K562 (cell line): Measurements from ENCODE around the gene LAPTM5. TPM values are rescaled to one million over a fixed set of nuclear protein-coding genes. Genes with fewer than 3 reads are reported as not detected.

Experiments used
- ATAC-seq: fragments of 200-7000 bp; cut with Tn5 transposase; 3 replicates; pipeline ENCODE4 v1.9.1; 2020; ENCODE audit warnings: moderate library complexity
- BruUV-seq: library from RNA; stranded (reverse); fragments of 400-500 nt; replicated peaks from 2 replicates; lab custom pipeline; 2021; lab: Mats Ljungman, UMichigan
- CTCF ChIA-PET: fragments of 300-600 bp; formaldehyde crosslinking; extraction: SDS; loops from one replicate; lab custom pipeline; 2021; ENCODE audit warnings: low intra/inter-chr PET ratio; lab: Yijun Ruan, JAX
- POLR2A ChIA-PET: fragments of 300-600, 350-650 bp; sonication (Branson Sonifier 250); formaldehyde crosslinking; extraction: SDS; loops from one replicate; lab custom pipeline; 2021; ENCODE audit warnings: antibody characterized with exemption, inconsistent platforms; lab: Yijun Ruan, JAX
- DNase-seq, 4 experiments: peaks; one replicate each; pipeline versions ENCODE4 v3.0.0 to v3.0.0-alpha.2; 2011 to 2018; ENCODE audit warnings: low spot score in 3 of 4, mixed read lengths in 3 of 4; ENCODE audit errors: extremely low read depth in 1 of 4
- FAIRE-seq: peaks from 2 replicates; lab custom pipeline; 2011; peaks lifted over from hg19 to GRCh38; lab: Jason Lieb, UNC
- H2AFZ ChIP-seq: 2 replicates; pipeline ENCODE4 v1.6.0; 2011; ENCODE audit warnings: low read depth, low read length, control low read depth, inconsistent platforms
- H3K27ac ChIP-seq: fragments of 200-600 bp; 3 replicates; pipeline ENCODE4 v1.8.0; 2011; ENCODE audit warnings: low read depth, mild to moderate bottlenecking, control low read depth, inconsistent platforms, low read length, moderate library complexity, mixed read lengths; ENCODE audit errors: extremely low read depth
- H3K27me3 ChIP-seq, 2 experiments: fragments of 300-600 bp in 1 of 2; 2 replicates in 1 of 2; 3 replicates in 1 of 2; pipeline versions ENCODE4 v1.6.0 to v1.8.0; 2011; ENCODE audit warnings: inconsistent platforms in 2 of 2, low read length in 2 of 2, mild to moderate bottlenecking in 1 of 2, mixed read lengths in 1 of 2, moderate library complexity in 1 of 2; ENCODE audit not compliant: control insufficient read depth in 2 of 2, insufficient read depth in 2 of 2
- H3K36me3 ChIP-seq: fragments of 300-600 bp; 3 replicates; pipeline ENCODE4 v1.8.0; 2011; ENCODE audit warnings: mild to moderate bottlenecking, low read length, inconsistent platforms; ENCODE audit not compliant: control insufficient read depth, insufficient read depth
- H3K4me1 ChIP-seq, 2 experiments: fragments of 200-600 bp in 1 of 2; replicated peaks in 1 of 2; 2 replicates in 1 of 2; 3 replicates in 1 of 2; pipeline versions ENCODE4 v1.5.1 to v1.8.0; 2011; ENCODE audit warnings: inconsistent platforms in 2 of 2, low read length in 2 of 2, mild to moderate bottlenecking in 1 of 2, mixed read lengths in 1 of 2, moderate library complexity in 1 of 2; ENCODE audit not compliant: control insufficient read depth in 2 of 2, insufficient read depth in 2 of 2
- H3K4me2 ChIP-seq: 2 replicates; pipeline ENCODE4 v1.6.1; 2011; ENCODE audit warnings: low read length, control low read depth, inconsistent platforms, mixed read lengths; ENCODE audit not compliant: insufficient read depth
- H3K4me3 ChIP-seq: fragments of 200-600 bp; sonication (generic), shearing (Covaris generic); 2 replicates; pipeline ENCODE4 v1.5.1; 2016; ENCODE audit warnings: control low read depth, inconsistent platforms
- H3K79me2 ChIP-seq: fragments of 200-600 bp; 3 replicates; pipeline ENCODE4 v1.8.0; 2011; ENCODE audit warnings: low read length, inconsistent platforms; ENCODE audit not compliant: control insufficient read depth, insufficient read depth
- H3K9ac ChIP-seq, 2 experiments: 2 replicates each; pipeline versions ENCODE4 v1.6.0 to v1.6.1; 2011; ENCODE audit warnings: low read depth in 2 of 2, low read length in 2 of 2, control low read depth in 1 of 2, inconsistent platforms in 1 of 2, mild to moderate bottlenecking in 1 of 2, mixed read lengths in 1 of 2; ENCODE audit not compliant: insufficient read depth in 1 of 2
- H3K9me1 ChIP-seq: one replicate; pipeline ENCODE4 v1.6.0; 2011; ENCODE audit warnings: inconsistent platforms, mild to moderate bottlenecking, low read length, moderate library complexity; ENCODE audit not compliant: control insufficient read depth, insufficient read depth
- H3K9me3 ChIP-seq: replicated peaks from 2 replicates; pipeline ENCODE4 v1.5.1; 2011; ENCODE audit warnings: low read depth, low read length, inconsistent platforms; ENCODE audit not compliant: control insufficient read depth, insufficient read depth
- H4K20me1 ChIP-seq: replicated peaks from 2 replicates; pipeline ENCODE4 v1.6.1; 2011; ENCODE audit warnings: low read length, inconsistent platforms, mixed read lengths; ENCODE audit not compliant: control insufficient read depth, insufficient read depth
- ESRRA ChIP-seq: fragments of 450-650 bp; IDR thresholded peaks from 2 replicates; pipeline ENCODE4 v1.6.1; 2014; ENCODE audit warnings: low read depth, mild to moderate bottlenecking, moderate library complexity, borderline replicate concordance
- FIP1L1 ChIP-seq: fragments of 200-400 bp; formaldehyde crosslinking; IDR thresholded peaks from 2 replicates; pipeline ENCODE4 v1.6.1; 2018; ENCODE audit warnings: mild to moderate bottlenecking, low read depth, low read length; ENCODE audit not compliant: poor library complexity, severe bottlenecking
- FOSL1 ChIP-seq: fragments of 200-800 bp; sonication (Bioruptor generic); conservative IDR thresholded peaks from 2 replicates; pipeline ENCODE4 v1.6.1; 2016; ENCODE audit warnings: missing genetic modification characterization, missing compliant biosample characterization
- RBM14 ChIP-seq: fragments of 200-400 bp; formaldehyde crosslinking; IDR thresholded peaks from 2 replicates; pipeline ENCODE4 v1.6.1; 2018; ENCODE audit warnings: low read depth, mild to moderate bottlenecking, low read length, moderate library complexity, borderline replicate concordance; ENCODE audit not compliant: insufficient read depth
- RBM25 ChIP-seq: fragments of 200-400 bp; formaldehyde crosslinking; IDR thresholded peaks from 2 replicates; pipeline ENCODE4 v1.6.1; 2018; ENCODE audit warnings: low read length, low read depth, moderate library complexity; ENCODE audit not compliant: severe bottlenecking
- SAP30 ChIP-seq: fragments of 200-600 bp; sonication (generic); IDR thresholded peaks from 2 replicates; pipeline ENCODE4 v1.6.1; 2012; ENCODE audit warnings: borderline replicate concordance, low read depth, mild to moderate bottlenecking, moderate library complexity, low read length, control low read depth, inconsistent platforms; ENCODE audit not compliant: insufficient read depth, poor library complexity, severe bottlenecking
- XRCC4 ChIP-seq: IDR thresholded peaks from one replicate; pipeline ENCODE4 v1.6.1; 2011; ENCODE audit not compliant: insufficient read depth, insufficient read length; ENCODE audit errors: extremely low read depth
- ZNF165 ChIP-seq: fragments of 250-450 bp; sonication (Bioruptor Pico); IDR thresholded peaks from 2 replicates; pipeline ENCODE4 v1.4.0; 2020; ENCODE audit warnings: borderline replicate concordance
- ZNF175 ChIP-seq: fragments of 200-800 bp; sonication (Bioruptor generic); IDR thresholded peaks from 2 replicates; pipeline ENCODE4 v1.6.1; 2016; ENCODE audit warnings: low read depth, mild to moderate bottlenecking, missing genetic modification characterization, missing compliant biosample characterization
- WGBS: fragments of 100-300 bp; shearing (Covaris generic); methylation state at CpG from one replicate; pipeline ENCODE4 v1.1.6; 2016; ENCODE audit warnings: low coverage, mixed read lengths; ENCODE audit not compliant: insufficient coverage; ENCODE audit errors: missing lambda C conversion rate; 5-methylcytosine and 5-hydroxymethylcytosine counted together
- in situ Hi-C: fragments of 300-500 bp; cut with MboI; formaldehyde crosslinking; loops from 4 replicates; pipeline ENCODE4 v1.15.0; 2018; ENCODE audit warnings: inconsistent platforms, mixed read lengths
- intact Hi-C: fragments of 100-400 bp; cut with micrococcal nuclease; formaldehyde crosslinking; loops from 2 replicates; pipeline ENCODE4 v1.14.2; 2022
- polyA plus RNA-seq, 8 experiments: library from polyadenylated mRNA; depleted of rRNA in 4 of 8; stranded (reverse) in 5 of 8; unstranded in 3 of 8; fragments of >200 nt; fragmentation: Nextera tagmentation in 2 of 8; fragmentation: Illumina TruSeq in 1 of 8; extraction: Ambion mirVana in 2 of 8; extraction: Trizol in 1 of 8; gene quantifications; 2 replicates each; pipeline versions ENCODE4 v1.2.1 to v1.2.3, GENCODE V29; 2011 to 2014; ENCODE audit warnings: inconsistent platforms in 1 of 8, missing spikeins in 1 of 8
- total RNA-seq, 7 experiments: library from RNA; depleted of rRNA in 6 of 7; stranded (reverse); fragments of >200 nt in 6 of 7; fragmentation: Illumina TruSeq in 2 of 7; extraction: Trizol in 2 of 7; gene quantifications; 2 replicates each; pipeline versions ENCODE4 v1.2.1 to v1.2.3, GENCODE V29; 2011 to 2021; ENCODE audit warnings: low replicate concordance in 1 of 7
- TF ChIP-seq, protein P1 (sequence below): IDR thresholded peaks from 2 replicates; pipeline ENCODE4 v1.6.1; 2011; ENCODE audit warnings: borderline replicate concordance, low read depth, mild to moderate bottlenecking, moderate library complexity, low read length; ENCODE audit not compliant: insufficient read depth, poor library complexity, severe bottlenecking

Gene LAPTM5
- total and polyA plus RNA-seq, 9 of the 15 experiments (the other 6 are each of a cell fraction or from before 2014, with no cell fraction given) = 2.4 to 47.3 (median 20.3) TPM

DNA sequence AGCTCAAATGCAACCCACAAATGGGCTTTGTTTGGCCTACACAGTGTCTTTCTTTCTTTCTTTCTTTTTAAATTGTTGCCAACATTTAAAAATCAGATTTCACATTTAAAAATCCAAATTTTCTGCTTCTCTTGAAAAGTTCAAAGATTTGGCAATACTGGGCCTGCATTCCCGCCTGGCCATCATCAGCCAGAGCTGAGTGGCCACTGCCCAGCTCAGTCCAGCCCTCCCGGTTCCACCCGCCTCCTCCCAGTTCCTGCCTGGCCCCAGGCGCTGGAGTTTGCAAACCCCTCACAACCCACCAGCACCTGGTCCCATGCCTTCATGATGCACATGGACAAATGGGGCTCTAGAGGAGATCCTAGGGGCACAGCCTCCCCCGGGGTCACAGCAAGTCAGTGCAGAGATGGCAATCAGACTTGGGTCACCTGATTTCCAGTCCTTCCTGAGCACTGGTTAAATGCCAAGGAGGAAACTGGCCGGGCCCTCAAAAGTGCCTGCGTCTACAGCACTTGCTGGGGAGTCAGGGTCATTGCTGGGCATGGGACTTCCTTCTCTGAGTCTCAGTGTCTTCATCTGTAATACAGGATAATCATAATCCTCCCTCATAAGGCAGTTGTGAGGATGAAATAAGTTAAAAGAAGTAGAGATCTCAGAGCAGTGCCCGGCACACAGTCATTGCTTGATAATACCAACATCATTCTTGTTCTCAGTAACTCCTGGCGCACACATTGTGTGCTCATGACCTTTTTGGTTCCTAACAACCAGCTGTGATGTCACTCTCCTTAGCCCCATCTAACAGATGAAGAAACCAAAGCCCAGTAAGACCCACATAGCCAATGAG lies 41.0 kb upstream of the LAPTM5 start (continued):
- TF ChIP-seq, protein P1, sequence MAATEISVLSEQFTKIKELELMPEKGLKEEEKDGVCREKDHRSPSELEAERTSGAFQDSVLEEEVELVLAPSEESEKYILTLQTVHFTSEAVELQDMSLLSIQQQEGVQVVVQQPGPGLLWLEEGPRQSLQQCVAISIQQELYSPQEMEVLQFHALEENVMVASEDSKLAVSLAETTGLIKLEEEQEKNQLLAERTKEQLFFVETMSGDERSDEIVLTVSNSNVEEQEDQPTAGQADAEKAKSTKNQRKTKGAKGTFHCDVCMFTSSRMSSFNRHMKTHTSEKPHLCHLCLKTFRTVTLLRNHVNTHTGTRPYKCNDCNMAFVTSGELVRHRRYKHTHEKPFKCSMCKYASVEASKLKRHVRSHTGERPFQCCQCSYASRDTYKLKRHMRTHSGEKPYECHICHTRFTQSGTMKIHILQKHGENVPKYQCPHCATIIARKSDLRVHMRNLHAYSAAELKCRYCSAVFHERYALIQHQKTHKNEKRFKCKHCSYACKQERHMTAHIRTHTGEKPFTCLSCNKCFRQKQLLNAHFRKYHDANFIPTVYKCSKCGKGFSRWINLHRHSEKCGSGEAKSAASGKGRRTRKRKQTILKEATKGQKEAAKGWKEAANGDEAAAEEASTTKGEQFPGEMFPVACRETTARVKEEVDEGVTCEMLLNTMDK = no peak
- no peak for TF ChIP-seq RBM14
- no peak for TF ChIP-seq SAP30
- peak; percentile 7; the same call in 1 of the 2 replicates for TF ChIP-seq FOSL1
- TF ChIP-seq, all 486 proteins: peak for 8

DNA sequence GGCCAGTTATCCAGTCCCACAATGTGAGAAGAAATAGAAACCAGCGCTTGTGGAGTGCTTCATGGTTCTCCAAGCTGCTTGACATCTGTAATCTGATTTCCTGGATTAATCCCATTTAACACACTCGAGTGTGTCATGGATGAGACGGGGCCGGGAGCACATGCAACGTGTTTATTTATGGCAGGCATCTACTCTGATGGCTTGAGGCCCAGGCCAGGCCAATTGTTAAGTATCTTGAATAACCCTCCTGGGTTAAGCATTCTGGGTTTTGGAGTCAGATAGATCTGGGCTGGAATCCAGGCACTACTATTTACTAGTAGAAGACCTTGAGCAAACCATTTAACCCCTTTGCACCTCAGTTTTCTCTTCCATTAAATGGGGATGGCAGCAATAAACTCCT lies 37.5 kb upstream of the LAPTM5 start:
- Histone ChIP-seq H3K9me1 (no peaks in the 10 kb centered on the region), H3K27me3 (peaks cover 0 to 4% of the 10 kb centered on the region in 2 experiments; a peak in 1 of 5 replicates), H2AFZ (peak overlapping the region; percentile 25; the same call in 1 of the 2 replicates), H3K27ac (no peak overlapping the region), H3K36me3 (no peaks in the 10 kb centered on the region), H3K79me2 (no peaks in the 10 kb centered on the region), H3K4me3 (no peak overlapping the region), H3K9me3 (no peaks in the 10 kb centered on the region), H3K4me2 (no peak overlapping the region), H3K9ac (no peak overlapping the region), H3K4me1 (peaks cover 6 to 16% of the 10 kb centered on the region in 2 experiments; a peak in 4 of 5 replicates), H4K20me1 (no peaks in the 10 kb centered on the region)
- BruUV-seq = no TSS peak
- no peak for DNase-seq
- POLR2A ChIA-PET = interaction anchor here (0.9 to 1.4 kb wide), 4 partner anchors 12 to 135 kb away, joined by 3 to 4 read pairs (median 3); no protein-coding TSS in a partner anchor
- no peak for ATAC-seq
- FAIRE-seq = no peak
- 25% methylated on average over 5 of the region's 5 CpGs for WGBS
- intact Hi-C loops = no loop called here
- in situ Hi-C loops = no loop called here
- CTCF ChIA-PET = no interaction called here
- TF ChIP-seq FIP1L1 (no peak), ZNF165 (CRISPR knock-in tag) (no peak), RBM25 (peak; percentile 76), ZNF175 (no peak), XRCC4 (no peak), ESRRA (0 out of 2 replicates have a peak, but pooled peaks have one; percentile 34)
